Measurements from ENCODE around the gene ARID4A. TPM values are rescaled to one million over a fixed set of nuclear protein-coding genes. Genes with fewer than 3 reads are reported as not detected.
"Not testable (repeated sequence)": the region's sequence is repeated elsewhere in the genome, so short reads cannot be mapped to it uniquely, and the experiment has no call there.

Gene ARID4A
- total and polyA plus RNA-seq, 3 donors from 2014 or later: 3.1 to 29.3 (median 26.9) TPM

DNA sequence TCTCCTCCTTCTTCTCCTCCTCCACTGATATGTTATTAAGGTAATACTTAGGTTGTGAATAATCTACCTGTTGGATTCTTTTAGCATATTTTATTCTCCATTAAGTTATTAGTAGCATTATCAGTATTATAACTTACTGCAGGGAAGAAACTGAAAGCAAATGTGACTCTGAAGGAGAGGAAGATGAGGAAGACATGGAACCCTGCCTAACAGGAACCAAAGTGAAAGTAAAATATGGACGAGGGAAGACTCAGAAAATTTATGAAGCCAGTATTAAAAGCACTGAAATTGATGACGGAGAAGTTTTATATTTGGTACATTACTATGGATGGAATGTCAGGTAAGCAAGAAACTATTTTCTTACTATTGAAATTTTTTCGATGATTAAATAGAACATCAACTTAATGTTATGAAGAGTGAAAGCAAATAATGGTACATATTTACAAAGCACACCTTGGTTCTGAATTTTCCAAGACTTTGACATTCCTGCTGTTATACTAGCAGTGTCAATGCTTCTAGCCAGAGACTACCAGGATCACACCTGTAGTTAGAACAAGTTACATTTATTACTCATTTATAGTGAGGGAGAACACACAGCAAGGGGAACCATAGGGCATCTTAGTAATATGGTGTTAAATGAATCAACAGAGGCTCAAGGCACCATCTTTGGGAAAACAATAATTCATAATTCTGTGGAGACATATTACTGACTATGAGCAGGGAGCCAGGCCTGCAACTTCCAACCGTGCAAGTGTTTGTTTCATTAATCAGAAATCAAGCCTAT is 55.4 kb downstream of the ARID4A start:
- intact Hi-C loops (cut with DNase I; ENCODE audit: low total_unique reads): no loop called here
- no peak for TF ChIP-seq POLR2A (IDR thresholded peaks at IDR 0.05)
- TF ChIP-seq CTCF (IDR thresholded peaks at IDR 0.05): no peak
- DNase-seq: no peak
- Histone ChIP-seq H3K36me3 (ENCODE audit: low read depth, missing control alignments) (no peaks in the 10 kb centered on the region), H3K27me3 (no peaks in the 10 kb centered on the region), H3K4me1 (no peaks in the 10 kb centered on the region), H3K9me3 (no peaks in the 10 kb centered on the region), H3K27ac (no peak overlapping the region), H3K4me3 (no peak overlapping the region)
- 70 to 81% methylated on average over 4 of the region's 4 CpGs for WGBS, 2 donors

GRCh38 chr14:58354808-58355207 is 56.5 kb downstream of the ARID4A start:
- H3K27me3 ChIP-seq: no peaks in the 10 kb centered on the region
- no peak overlapping the region for H3K4me3 ChIP-seq
- H3K36me3 ChIP-seq (ENCODE audit: low read depth, missing control alignments): no peaks in the 10 kb centered on the region
- 51 to 82% methylated on average over 2 of the region's 2 CpGs for WGBS, 2 donors
- H3K4me1 ChIP-seq: no peaks in the 10 kb centered on the region
- intact Hi-C loops (cut with DNase I; ENCODE audit: low total_unique reads): no loop called here
- no peak for DNase-seq
- H3K27ac ChIP-seq: peak overlapping the region in 1 of 2 donors; percentile 11
- H3K9me3 ChIP-seq: no peaks in the 10 kb centered on the region
- no peak for TF ChIP-seq CTCF (IDR thresholded peaks at IDR 0.05)
- TF ChIP-seq POLR2A (IDR thresholded peaks at IDR 0.05): no peak

- WGBS, 2 donors: 85 to 96% methylated on average over 1 of the region's 1 CpG
- no peak overlapping the region for H3K27ac ChIP-seq
- no peak for DNase-seq
These were observed 57.9 kb downstream of the ARID4A start for GRCh38 chr14:58356268-58356667.

DNA sequence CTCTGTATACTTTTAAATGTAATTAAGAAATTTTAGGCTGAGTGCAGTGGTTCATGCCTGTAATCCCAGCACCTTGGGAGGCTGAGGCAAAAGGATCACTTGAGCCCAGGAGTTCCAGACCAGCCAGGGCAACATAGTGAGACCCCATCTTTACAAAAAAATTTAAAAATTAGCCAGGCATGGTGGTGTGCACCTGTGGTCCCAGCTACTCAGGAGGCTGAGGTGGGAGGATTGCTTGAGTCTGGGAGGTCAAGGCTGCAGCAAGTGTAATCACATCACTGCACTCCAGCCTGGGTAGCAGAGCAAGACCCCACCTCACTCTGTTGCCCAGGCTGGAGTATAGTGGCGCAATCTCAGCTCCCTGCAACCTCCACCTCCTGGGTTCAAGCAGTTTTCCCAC is 63.9 kb downstream of the ARID4A start:
- H3K9me3 ChIP-seq; DNase-seq; H3K27ac ChIP-seq; H3K36me3 ChIP-seq (ENCODE audit: low read depth, missing control alignments); H3K4me1 ChIP-seq; intact Hi-C loops (cut with DNase I; ENCODE audit: low total_unique reads); H3K27me3 ChIP-seq; H3K4me3 ChIP-seq: not testable (repeated sequence)
- 91 to 100% methylated on average over 1 of the region's 1 CpG for WGBS, 2 donors

More at GRCh38 chr14:58356268-58356667, 57.9 kb downstream of the ARID4A start:
- Histone ChIP-seq H3K36me3 (ENCODE audit: low read depth, missing control alignments) (no peaks in the 10 kb centered on the region), H3K4me1 (no peaks in the 10 kb centered on the region), H3K27me3 (no peaks in the 10 kb centered on the region), H3K9me3 (no peaks in the 10 kb centered on the region), H3K4me3 (no peak overlapping the region)
- intact Hi-C loops (cut with DNase I; ENCODE audit: low total_unique reads): no loop called here
- no peak for TF ChIP-seq POLR2A (IDR thresholded peaks at IDR 0.05)
- no peak for TF ChIP-seq CTCF (IDR thresholded peaks at IDR 0.05)

- no peaks in the 10 kb centered on the region for H3K27me3 ChIP-seq
- H3K9me3 ChIP-seq: no peaks in the 10 kb centered on the region
- TF ChIP-seq POLR2A (IDR thresholded peaks at IDR 0.05): no peak
- peak in 1 of 3 experiments; percentile 11 for TF ChIP-seq CTCF (IDR thresholded peaks at IDR 0.05)
- no peak overlapping the region for H3K4me3 ChIP-seq
- no peaks in the 10 kb centered on the region for H3K36me3 ChIP-seq (ENCODE audit: low read depth, missing control alignments)
- H3K4me1 ChIP-seq: no peaks in the 10 kb centered on the region
- 93 to 98% methylated on average over 3 of the region's 3 CpGs for WGBS, 2 donors
- intact Hi-C loops (cut with DNase I; ENCODE audit: low total_unique reads): no loop called here
- DNase-seq: no peak
- no peak overlapping the region for H3K27ac ChIP-seq
These were observed 64.5 kb downstream of the ARID4A start for GRCh38 chr14:58362798-58363412.
